Testis (tissue), 2 donors: Measurements from ENCODE around the gene THADA.

Experiments
- POLR2A ChIP-seq: fragments of 450-650 bp; IDR thresholded peaks from one replicate; pipeline ENCODE4 v1.6.1; 2017; ENCODE audit warnings: antibody characterized with exemption, mild to moderate bottlenecking, moderate library complexity
- TF ChIP-seq, protein P1 (sequence below), 3 experiments: fragments of 450-650 bp in 2 of 3; fragments of 200-600 bp in 1 of 3; sonication (generic) in 1 of 3; IDR thresholded peaks; one replicate each; pipeline ENCODE4 v1.5.1; 2016 to 2019; ENCODE audit warnings: antibody characterized with exemption in 3 of 3, mild to moderate bottlenecking in 2 of 3, moderate library complexity in 1 of 3

DNA sequence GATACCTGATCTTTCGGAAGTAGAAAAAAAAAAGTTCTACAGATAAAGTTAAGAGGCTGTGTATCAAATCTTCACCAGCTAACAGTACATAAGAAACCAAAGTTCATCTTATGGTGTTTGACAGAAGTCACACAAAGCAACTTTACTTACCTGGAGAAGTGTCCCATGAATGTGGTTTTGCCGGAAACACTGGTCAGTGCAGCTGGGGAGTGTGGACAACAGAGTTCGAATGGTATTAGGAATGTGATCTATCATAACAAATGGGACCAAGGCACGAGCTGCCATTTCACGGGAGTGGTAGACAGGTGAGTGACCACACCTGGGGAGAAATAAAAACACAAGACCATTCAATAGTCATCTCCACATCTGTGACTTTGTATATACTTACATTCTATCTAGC is 198.0 kb downstream of the THADA start:
- TF ChIP-seq, protein P1, sequence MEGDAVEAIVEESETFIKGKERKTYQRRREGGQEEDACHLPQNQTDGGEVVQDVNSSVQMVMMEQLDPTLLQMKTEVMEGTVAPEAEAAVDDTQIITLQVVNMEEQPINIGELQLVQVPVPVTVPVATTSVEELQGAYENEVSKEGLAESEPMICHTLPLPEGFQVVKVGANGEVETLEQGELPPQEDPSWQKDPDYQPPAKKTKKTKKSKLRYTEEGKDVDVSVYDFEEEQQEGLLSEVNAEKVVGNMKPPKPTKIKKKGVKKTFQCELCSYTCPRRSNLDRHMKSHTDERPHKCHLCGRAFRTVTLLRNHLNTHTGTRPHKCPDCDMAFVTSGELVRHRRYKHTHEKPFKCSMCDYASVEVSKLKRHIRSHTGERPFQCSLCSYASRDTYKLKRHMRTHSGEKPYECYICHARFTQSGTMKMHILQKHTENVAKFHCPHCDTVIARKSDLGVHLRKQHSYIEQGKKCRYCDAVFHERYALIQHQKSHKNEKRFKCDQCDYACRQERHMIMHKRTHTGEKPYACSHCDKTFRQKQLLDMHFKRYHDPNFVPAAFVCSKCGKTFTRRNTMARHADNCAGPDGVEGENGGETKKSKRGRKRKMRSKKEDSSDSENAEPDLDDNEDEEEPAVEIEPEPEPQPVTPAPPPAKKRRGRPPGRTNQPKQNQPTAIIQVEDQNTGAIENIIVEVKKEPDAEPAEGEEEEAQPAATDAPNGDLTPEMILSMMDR (IDR thresholded peaks at IDR 0.05) = no peak
- TF ChIP-seq POLR2A = no peak
